ENCODE data around the gene TMEM35B. TPM values are rescaled to one million over a fixed set of nuclear protein-coding genes. Genes with fewer than 3 reads are reported as not detected.

Gene TMEM35B
- 18.4 and 27.5 TPM in 2 replicates for total RNA-seq

GRCh38 chr1:34984793-34985608 is at the start of gene TMEM35B:
Gene TMEM35B (minus strand): TSS chr1:34985347. CDS start chr1:34985305, 42 bp downstream.

Other genes starting within 250 kb of the TMEM35B start
- gene GJB5, start 230.3 kb downstream of the TMEM35B start, total RNA-seq: 0.16 and 0.34 TPM in 2 replicates
- gene GJB4, start 225.6 kb downstream of the TMEM35B start, total RNA-seq: not detected in 2 replicates
- gene GJB3, start 204.1 kb downstream of the TMEM35B start, total RNA-seq: 0.16 and 0.26 TPM in 2 replicates
- gene GJA4, start 192.3 kb downstream of the TMEM35B start, total RNA-seq: not detected in 2 replicates
- gene SMIM12, start 125.6 kb downstream of the TMEM35B start, total RNA-seq: 13.7 and 15.4 TPM in 2 replicates
- gene DLGAP3, start 55.7 kb downstream of the TMEM35B start, total RNA-seq: under 0.01 TPM in 1 of 2 replicates, not detected in the other
- gene ZMYM6, start 46.6 kb upstream of the TMEM35B start, total RNA-seq: 8.1 and 14.0 TPM in 2 replicates
- 7.7 and 11.3 TPM in 2 replicates for gene ZMYM1, start 94.0 kb upstream of the TMEM35B start, total RNA-seq
- gene SFPQ, start 207.8 kb upstream of the TMEM35B start, total RNA-seq: 158 and 199 TPM in 2 replicates